HG03066 (cell line): ENCODE data around the gene LRRIQ4.

ENCODE experiments used
- ATAC-seq: cut with Tn5 transposase; IDR thresholded peaks from one replicate; pipeline ENCODE4 v1.9.1; 2021; ENCODE audit warnings: low read depth; ENCODE audit not compliant: unreplicated experiment

Gene LRRIQ4

DNA sequence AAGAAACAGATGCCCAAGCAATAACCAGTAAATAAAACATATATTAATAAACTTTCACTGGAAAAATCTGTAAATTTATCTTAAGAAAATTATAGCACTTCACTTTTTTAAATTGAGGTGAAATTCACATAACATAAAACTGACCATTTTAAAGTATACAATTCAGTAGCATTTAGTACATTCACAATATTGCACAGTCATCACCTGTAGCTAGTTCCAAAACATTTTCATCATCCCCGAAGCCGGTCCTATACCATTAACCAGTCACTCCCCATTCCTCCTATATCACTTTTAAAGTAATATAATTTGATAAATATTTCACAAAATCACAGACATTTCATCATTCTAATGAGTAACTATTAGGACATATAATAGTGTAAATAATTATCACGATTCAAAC is 8.0 kb upstream of the LRRIQ4 start:
- ATAC-seq = no peak

DNA sequence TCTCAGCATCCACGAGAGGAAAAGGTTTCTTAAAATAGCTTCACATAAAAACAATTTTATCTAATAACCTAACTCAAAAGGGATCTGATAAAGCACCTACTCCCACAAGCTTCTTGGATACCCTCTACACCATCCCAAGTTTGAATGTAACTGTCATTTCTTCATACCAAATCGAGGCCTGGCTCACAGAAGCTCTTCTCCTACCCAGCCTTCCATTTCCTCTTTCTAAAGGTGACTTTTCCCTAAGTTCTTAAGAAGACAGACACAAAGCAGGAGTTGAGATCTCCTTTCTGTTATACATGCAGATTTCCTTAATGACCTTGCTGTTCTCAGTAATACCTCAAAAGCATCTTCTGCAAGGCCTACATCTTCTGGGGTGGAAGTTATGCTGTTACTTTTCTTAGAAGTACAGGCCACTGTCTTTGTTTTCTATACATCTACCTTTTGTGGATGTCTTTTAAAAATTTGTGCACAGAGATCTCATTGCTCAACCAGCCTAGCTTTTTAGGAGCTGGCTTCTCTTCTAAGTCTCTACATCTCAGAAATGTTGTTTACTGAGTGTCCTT is 3.4 kb upstream of the LRRIQ4 start:
- ATAC-seq = no peak

DNA sequence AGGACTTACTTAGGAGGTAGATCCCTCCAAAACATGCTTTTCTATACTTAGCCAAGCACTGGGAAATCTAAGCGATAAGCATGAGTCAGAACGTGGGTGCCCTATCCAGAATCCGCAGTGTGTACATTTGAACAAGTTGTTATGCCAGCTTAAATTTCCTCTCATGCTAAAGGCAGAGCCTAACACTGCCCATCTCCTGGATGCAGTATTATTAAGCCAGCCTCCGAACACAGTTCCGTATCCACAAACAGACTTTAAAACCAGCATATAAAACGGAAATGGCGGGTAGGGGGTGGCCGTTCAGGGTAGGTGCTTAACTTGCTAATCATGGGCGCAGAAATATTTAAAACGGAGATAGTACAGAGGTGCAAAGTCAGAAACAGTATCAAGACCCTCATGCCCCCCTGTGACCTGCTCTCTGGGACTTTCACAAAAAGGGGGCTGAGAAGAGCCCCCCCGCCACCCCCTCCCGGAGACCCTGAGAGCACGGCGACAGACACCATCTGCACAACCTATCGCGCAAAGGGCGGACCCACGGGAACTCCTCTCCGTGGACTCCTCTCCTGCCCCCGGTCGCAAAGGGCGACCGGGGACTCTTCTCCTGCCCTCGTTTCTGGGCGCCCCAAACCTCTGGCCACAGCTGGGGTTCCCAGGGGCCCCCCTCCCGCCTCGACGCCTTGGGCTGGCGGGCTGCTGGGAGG is 889 bp upstream of the LRRIQ4 start:
- peak; percentile 4 for ATAC-seq

DNA sequence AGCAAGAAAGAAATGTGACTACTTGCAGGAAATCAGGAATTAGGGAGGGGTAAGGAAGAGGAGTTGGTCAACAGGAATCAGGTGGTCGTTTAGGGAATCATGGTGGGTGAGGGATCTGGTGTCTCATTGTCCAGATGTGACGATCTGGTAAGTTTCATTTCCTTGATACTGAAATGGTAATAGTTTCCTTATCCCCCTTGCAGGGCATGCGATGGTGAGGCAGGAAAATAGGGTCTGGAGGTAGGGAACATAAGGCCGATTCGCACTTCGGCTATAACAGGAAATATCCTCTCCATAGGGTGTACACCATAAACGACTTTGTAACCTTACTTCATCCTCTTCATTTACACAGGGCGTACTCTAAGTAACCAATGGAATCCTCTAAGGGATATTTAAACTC is 608 bp downstream of the LRRIQ4 start:
- ATAC-seq = no peak

GRCh38 chr3:169813757-169814517 is 1.3 kb downstream of the LRRIQ4 start:
- peak; percentile 77 for ATAC-seq

- ATAC-seq = no peak
Observed at GRCh38 chr3:169815590-169816150, 3.0 kb downstream of the LRRIQ4 start.

GRCh38 chr3:169818316-169818715 is 5.6 kb downstream of the LRRIQ4 start:
- no peak for ATAC-seq

GRCh38 chr3:169822091-169822490 is 9.4 kb downstream of the LRRIQ4 start:
- no peak for ATAC-seq

GRCh38 chr3:169822540-169822939 is 9.9 kb downstream of the LRRIQ4 start:
- no peak for ATAC-seq

GRCh38 chr3:169822983-169823382 is 10.3 kb downstream of the LRRIQ4 start:
- ATAC-seq = no peak

GRCh38 chr3:169825316-169825715 is 12.6 kb downstream of the LRRIQ4 start:
- ATAC-seq = no peak

DNA sequence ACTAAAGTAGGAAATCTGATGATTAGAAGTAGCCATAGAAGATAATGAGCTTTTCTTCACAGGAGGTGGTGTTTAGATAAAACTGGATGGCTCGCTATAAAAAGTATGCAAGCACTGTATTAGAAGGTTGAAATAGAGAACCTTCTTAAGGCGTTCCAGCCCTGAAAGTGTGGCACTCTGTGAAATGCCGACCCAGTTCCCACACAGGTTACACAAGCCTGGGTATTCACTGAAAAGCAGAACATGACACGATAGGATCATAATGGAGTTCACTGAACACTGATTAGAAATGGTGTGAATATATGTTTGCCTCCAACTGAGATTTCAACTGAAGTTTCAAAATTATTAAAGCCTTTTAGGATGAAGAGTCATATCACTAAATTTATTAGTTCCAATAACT is 15.0 kb downstream of the LRRIQ4 start:
- ATAC-seq = no peak

- no peak for ATAC-seq
Observed at GRCh38 chr3:169835533-169835932, 22.9 kb downstream of the LRRIQ4 start.

- peak; percentile 93 for ATAC-seq
Observed at GRCh38 chr3:169836078-169836941, 23.6 kb downstream of the LRRIQ4 start.

GRCh38 chr3:169836942-169837275 is 24.2 kb downstream of the LRRIQ4 start:
- no peak for ATAC-seq

DNA sequence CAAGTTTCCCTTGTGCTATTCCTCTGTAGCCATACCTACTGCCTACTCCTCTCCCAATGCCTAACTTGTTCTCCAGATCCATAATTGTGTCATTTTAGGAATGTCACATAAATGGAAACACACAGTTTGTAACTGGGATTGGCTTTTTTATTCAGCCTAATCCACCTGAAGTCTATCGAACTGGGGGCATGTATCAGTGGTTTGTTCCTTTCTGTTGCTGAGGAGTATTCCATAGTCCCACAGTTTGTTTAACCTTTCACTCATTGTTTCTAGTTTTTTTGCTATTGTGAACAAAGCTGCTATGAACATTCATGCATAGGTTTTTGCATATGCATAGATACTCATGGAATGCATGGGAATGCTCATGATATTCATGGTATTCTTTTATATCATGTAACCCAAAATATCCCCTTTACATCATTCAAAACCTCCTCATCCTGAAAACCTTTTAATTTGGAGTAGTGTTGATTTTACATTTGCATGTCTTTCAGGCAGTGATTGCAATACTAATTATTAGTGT is 25.9 kb downstream of the LRRIQ4 start:
- no peak for ATAC-seq

- ATAC-seq = peak; percentile 76
Observed at GRCh38 chr3:169841171-169841570, 28.5 kb downstream of the LRRIQ4 start.

DNA sequence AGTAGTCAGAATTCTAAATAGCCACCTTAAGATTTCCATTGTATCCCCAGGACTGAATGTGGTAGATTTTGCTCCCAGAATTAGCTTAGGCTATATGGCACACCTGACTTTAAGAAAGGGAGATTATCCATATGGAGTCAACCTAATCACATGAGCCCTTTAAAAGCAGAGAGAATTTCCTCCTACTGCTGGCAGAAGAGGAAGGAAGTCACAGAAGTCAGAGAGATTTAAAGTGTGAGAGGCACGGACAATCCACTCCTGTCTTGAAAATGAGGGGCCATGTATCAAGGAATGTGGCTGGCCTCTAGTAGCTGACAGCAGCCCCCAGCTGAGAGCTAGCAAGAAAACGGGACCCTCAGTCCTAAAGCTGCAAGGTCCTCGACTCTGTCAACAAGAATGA is 30.3 kb downstream of the LRRIQ4 start:
- no peak for ATAC-seq

DNA sequence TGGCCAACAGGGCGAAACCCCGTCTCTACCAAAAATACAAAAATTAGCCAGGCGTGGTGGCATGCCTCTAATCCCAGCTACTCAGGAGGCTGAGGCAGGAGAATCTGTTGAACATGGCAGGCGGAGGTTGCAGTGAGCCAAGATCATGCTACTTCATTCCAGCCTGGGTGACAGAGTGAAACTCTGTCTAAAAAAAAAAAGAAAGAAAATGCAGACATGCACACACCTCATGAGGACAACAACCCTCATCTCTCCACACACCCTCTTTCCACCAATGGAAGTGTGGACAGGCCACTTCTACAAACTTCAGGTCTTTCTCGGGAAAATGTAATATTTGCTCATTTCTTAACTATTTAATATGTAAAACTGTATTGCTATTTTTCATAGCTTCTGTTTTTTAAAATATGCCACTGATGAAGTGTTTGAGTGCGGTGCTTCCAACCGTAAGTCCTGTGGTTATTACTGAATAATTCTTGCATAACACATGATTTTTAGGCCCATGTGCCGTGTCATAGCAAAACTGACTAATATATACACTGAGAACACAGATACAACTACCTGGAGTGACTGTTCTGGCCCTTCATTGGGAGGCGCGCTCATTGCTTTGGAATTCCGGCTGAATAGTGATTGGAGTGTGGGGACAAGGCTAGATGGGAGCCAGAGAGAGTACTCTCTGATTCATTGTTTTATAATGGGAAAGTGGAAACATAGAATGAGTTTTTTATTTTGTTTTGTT is 34.0 kb downstream of the LRRIQ4 start:
- peak; percentile 97 for ATAC-seq

DNA sequence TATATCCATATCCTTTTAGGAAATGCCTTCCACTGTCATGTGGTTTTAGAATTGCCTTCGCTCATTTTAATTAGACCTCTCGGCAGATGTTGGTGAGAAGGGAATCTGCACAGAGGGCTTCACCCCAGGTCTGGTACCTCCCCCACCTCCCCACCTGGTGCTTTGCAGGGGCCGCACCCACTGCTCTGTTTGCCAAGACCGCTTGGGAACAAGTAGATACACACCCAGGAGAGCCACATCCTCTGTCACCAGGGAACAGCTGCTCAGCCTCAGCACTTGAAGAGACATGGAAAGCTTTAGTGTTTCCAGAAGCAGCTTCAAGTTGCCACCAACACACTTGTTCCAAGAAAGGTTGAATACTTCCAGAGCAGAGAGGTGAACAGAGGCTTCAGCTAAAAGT is 35.2 kb downstream of the LRRIQ4 start:
- no peak for ATAC-seq
